ENCODE data around the gene BANP. TPM values are rescaled to one million over a fixed set of nuclear protein-coding genes. Genes with fewer than 3 reads are reported as not detected.

The BANP gene
- total and polyA plus RNA-seq, 2 of the 8 experiments (the other 6 are each of a cell fraction or from before 2014, with no cell fraction given) = 25.8 to 39.8 TPM

- Histone ChIP-seq H3K9ac (replicated peaks in 1 of 4; ENCODE audit: extremely low read depth in 1 of 4, low read depth in 3 of 4, low read length in 3 of 4) (no peak overlapping the region), H3K36me3 (ENCODE audit: control insufficient read depth in 2 of 4, insufficient read depth in 4 of 4, low read length in 3 of 4) (peaks cover 0 to 2% (median 0%) of the 10 kb centered on the region in 4 experiments; a peak in 1 of 8 replicates), H3K56ac (replicated peaks; ENCODE audit: insufficient read length, low read depth, low read length) (no peak overlapping the region), H3K27me3 (replicated peaks in 1 of 4; ENCODE audit: control insufficient read depth in 3 of 4, extremely low read depth in 1 of 4, insufficient read depth in 3 of 4, low read length in 3 of 4) (no peaks in the 10 kb centered on the region), H2BK5ac (ENCODE audit: low read depth, low read length) (no peak overlapping the region), H3K79me2 (ENCODE audit: control insufficient read depth in 1 of 2, insufficient read depth in 2 of 2, low read length in 2 of 2) (peaks cover 4 to 95% of the 10 kb centered on the region in 2 experiments; a peak in 3 of 4 replicates), H3K4ac (replicated peaks; ENCODE audit: insufficient read length, low read depth, low read length) (no peak overlapping the region), H2BK12ac (ENCODE audit: low read depth, low read length) (no peak overlapping the region), H4K8ac (ENCODE audit: extremely low read depth, insufficient read depth, low read length) (no peak overlapping the region; the same call in 1 of the 2 replicates), H3K27ac (ENCODE audit: low read depth, low read length) (no peak overlapping the region), H3K4me3 (ENCODE audit: extremely low read depth in 1 of 4, insufficient read depth in 2 of 4, low read depth in 3 of 4, low read length in 4 of 4) (no peak overlapping the region), H4K91ac (replicated peaks; ENCODE audit: insufficient read length, low read length) (no peak overlapping the region), H2BK20ac (ENCODE audit: low read length) (no peak overlapping the region), H2AK5ac (ENCODE audit: low read depth, low read length) (no peak overlapping the region; the same call in 1 of the 2 replicates), H2BK15ac (ENCODE audit: low read length) (no peak overlapping the region), H4K20me1 (replicated peaks in 1 of 2; ENCODE audit: control insufficient read depth in 1 of 2, insufficient read depth in 2 of 2, low read length in 2 of 2) (peaks cover 6 to 26% of the 10 kb centered on the region in 2 experiments), H3K4me2 (ENCODE audit: insufficient read depth in 1 of 2, low read depth in 2 of 2, low read length in 2 of 2) (no peak overlapping the region), H3K23me2 (ENCODE audit: low read depth, low read length) (no peaks in the 10 kb centered on the region), H3K14ac (ENCODE audit: insufficient read length) (no peak overlapping the region), H2BK120ac (replicated peaks; ENCODE audit: low read depth, low read length) (no peak overlapping the region), H4K5ac (ENCODE audit: insufficient read length, low read depth, low read length) (no peak overlapping the region), H3K9me3 (ENCODE audit: insufficient read depth in 2 of 2, low read depth in 1 of 2, low read length in 1 of 2) (no peaks in the 10 kb centered on the region), H3K79me1 (ENCODE audit: low read depth, low read length) (peaks cover 25% of the 10 kb centered on the region), H3K4me1 (replicated peaks in 1 of 4; ENCODE audit: control insufficient read depth in 3 of 4, insufficient read depth in 4 of 4, low read length in 3 of 4) (peaks cover 0 to 7% (median 2%) of the 10 kb centered on the region in 4 experiments; a peak in 4 of 7 replicates), H3K18ac (ENCODE audit: extremely low read depth, low read length) (no peak overlapping the region), H2AFZ (ENCODE audit: low read length) (no peak overlapping the region), H3K23ac (ENCODE audit: insufficient read length) (no peak overlapping the region)
- DNase-seq (ENCODE audit: low read depth in 1 of 2, low spot score in 2 of 2) = no peak
- ChIA-PET CTCF (ENCODE audit: partially characterized antibody) (interaction anchor here (0.7 to 1.4 kb wide), 7 partner anchors 12 to 191 kb away, joined by 3 to 5 read pairs (median 3); no protein-coding TSS in a partner anchor), POLR2A (ENCODE audit: partially characterized antibody) (interaction anchor here (0.9 to 7.1 kb wide), 2 partner anchors 7 to 12 kb away, joined by 5 to 40 read pairs; partner anchors contain the start of gene BANP)
- no peak for FAIRE-seq
- 94% methylated on average over 5 of the region's 5 CpGs; no CpG with 5 or more reads in 1 of the 2 experiments for WGBS, 2 experiments (ENCODE audit: extremely low coverage in 1 of 2, insufficient coverage in 1 of 2, insufficient read length in 1 of 2, insufficient replicate concordance in 2 of 2, low coverage in 1 of 2, low lambda C conversion rate in 2 of 2, missing lambda C conversion rate in 1 of 2)
- TF ChIP-seq ATF3 (IDR thresholded peaks at IDR 0.05; ENCODE audit: insufficient read depth, low read depth, low read length) (no peak), SAP30 (IDR thresholded peaks at IDR 0.05; ENCODE audit: insufficient read depth, insufficient replicate concordance, low read length) (no peak), TBP (IDR thresholded peaks at IDR 0.05; ENCODE audit: low read depth, low read length) (no peak), PHF8 (conservative IDR thresholded peaks at IDR 0.05; ENCODE audit: low read depth, low read length) (no peak), SP4 (IDR thresholded peaks at IDR 0.05; ENCODE audit: low read length) (no peak), CTBP2 (IDR thresholded peaks at IDR 0.05; ENCODE audit: borderline replicate concordance, insufficient read depth, insufficient read length, low read length) (no peak), CTCF (IDR thresholded peaks at IDR 0.05; ENCODE audit: control extremely low read depth in 1 of 3, insufficient read depth in 1 of 3, low read depth in 1 of 3, low read length in 3 of 3) (no peak), POLR2AphosphoS5 (IDR thresholded peaks at IDR 0.05; ENCODE audit: low read depth, low read length) (no peak), SIRT6 (IDR thresholded peaks at IDR 0.05; ENCODE audit: low read length) (no peak)
These were observed 9.1 kb downstream of the BANP start for GRCh38 chr16:87960296-87960695.
